T-helper 2 cell treated with Interferon-gamma antibody and Interleukin-4, amounts not matched to agents 100 ng/mL and 5 ng/mL, for 36 hours (primary cell): Measurements from ENCODE around the gene SPEM3. TPM values are rescaled to one million over a fixed set of nuclear protein-coding genes. Genes with fewer than 3 reads are reported as not detected.

Experiments used
- intact Hi-C: fragments of 100-400 bp; cut with micrococcal nuclease; formaldehyde crosslinking; loops from one replicate; pipeline ENCODE4 v1.15.1; 2023
- total RNA-seq: library from RNA; stranded (reverse); gene quantifications from 2 replicates; pipeline ENCODE4 v1.2.3, GENCODE V29; 2022

Gene SPEM3
- total RNA-seq = not detected in 2 replicates

- intact Hi-C loops = no loop called here
Observed at GRCh38 chr17:7428557-7428956, at the start of gene SPEM3. Gene SPEM3 (plus strand): TSS chr17:7428857. CDS start chr17:7428903, 46 bp downstream.

DNA sequence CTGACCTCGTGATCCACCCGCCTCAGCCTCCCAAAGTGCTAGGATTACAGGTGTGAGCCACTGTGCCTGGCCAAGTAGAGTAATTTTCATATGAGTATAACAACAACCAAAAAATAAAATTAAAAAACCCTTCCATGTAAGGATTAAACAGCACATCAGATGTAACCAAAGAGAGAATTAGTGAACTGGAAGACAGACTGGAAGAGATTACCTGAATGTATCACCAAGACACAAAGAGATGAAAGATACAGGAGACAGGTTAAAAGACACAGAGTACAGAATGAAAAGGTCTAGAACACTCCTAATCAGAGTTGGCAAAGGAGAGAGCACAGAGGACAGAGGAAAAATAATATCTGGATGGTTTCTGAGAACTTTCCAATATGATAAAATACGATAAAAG, 49.5 kb upstream of the SPEM3 start:
- intact Hi-C loops = no loop called here

DNA sequence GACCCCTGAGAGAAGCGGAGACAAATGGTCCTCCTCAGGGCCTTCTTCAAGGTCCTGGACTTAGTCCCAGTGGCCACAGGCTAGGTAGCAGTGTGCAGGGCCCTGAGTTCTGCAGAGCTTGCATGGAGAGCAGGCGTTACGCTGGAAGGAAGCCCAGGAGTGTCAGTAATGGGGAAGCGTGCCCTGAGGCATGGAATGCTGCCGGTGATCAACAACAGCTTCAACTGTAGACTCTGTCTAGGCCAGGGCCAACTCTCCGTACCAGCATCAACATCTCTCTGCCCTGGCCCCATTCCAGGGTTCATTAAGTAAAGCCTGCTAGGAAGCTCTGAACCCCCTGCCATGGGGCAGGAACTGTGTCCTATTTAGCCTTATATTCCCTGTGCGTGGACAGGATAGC, 48.3 kb upstream of the SPEM3 start:
- intact Hi-C loops = no loop called here

DNA sequence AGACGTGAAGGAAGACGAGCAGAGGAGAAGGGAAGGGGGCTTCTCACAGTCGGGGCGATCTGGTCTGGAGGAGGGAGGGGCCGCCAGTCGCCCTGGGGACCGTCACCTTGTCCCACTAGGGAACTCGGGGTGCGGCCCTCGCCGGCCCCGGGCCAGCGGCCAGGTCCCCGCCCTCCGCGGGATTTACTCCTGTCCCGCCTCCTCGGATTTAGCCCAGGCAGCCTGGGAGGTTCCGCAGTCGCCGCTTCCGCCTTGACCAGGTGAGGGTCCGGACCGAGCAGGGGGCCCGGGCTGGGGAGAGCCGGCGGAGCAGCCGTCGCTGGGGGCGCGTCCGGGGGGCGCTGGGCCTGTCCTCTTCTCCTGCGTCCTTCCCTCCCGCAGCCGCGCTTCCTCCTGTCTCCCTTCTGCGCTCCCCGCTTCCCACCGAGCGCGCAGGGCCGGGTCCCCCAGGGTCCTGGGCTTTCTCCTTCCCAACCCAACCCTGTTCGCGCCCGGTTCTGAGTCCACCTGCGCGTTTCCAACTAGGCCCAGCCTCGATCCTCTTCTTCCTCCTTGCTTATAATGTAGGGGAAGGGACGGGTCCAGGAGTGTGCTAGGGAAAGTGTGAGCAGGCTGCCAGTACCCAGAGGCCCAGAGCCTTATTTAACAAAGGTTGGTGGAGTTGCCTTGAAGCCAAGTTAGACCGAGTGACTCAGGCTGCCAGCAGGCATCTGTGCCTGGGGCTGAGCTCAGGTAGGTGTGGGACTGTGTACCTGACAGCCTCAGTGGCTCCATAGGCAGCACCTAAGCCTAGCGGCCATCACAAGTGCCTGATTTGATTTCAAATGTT, 47.6 kb upstream of the SPEM3 start, which contains the start of gene TNK1:
TNK1 (plus strand) TSS at position 235 of the 829 bp plus-strand sequence. CDS start 1,838 bp downstream, outside the sequence.
- intact Hi-C loops = no loop called here

- intact Hi-C loops = no loop called here
Observed at GRCh38 chr17:7382901-7383300, 45.8 kb upstream of the SPEM3 start.

GRCh38 chr17:7383371-7383741, 45.3 kb upstream of the SPEM3 start:
- intact Hi-C loops = no loop called here

DNA sequence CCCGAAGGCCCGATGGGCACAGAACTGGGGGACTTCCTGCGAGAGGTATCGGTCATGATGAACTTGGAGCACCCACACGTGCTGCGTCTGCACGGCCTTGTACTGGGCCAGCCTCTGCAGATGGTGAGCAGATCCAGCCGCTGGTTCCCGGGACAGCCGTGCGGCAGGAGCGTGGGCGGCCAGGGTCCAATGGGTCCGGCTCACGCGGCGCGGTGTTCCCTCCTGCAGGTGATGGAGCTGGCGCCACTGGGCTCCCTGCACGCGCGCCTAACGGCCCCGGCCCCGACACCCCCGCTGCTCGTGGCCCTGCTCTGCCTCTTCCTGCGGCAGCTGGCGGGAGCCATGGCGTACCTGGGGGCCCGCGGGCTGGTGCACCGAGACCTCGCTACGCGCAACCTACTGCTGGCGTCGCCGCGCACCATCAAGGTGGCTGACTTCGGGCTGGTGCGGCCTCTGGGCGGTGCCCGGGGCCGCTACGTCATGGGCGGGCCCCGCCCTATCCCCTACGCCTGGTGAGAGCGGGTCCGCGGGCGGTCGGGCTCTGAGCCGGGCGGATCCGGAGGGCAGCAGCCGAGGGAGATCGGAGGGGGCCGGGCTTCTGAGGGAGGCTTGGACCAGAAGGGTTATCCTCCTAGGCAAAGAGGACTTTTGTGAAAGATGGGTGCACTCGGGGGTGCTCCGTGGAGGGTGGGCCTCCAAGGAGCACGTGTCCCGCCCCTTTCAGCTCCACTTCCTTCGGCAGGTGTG, 44.7 kb upstream of the SPEM3 start:
- intact Hi-C loops = no loop called here

DNA sequence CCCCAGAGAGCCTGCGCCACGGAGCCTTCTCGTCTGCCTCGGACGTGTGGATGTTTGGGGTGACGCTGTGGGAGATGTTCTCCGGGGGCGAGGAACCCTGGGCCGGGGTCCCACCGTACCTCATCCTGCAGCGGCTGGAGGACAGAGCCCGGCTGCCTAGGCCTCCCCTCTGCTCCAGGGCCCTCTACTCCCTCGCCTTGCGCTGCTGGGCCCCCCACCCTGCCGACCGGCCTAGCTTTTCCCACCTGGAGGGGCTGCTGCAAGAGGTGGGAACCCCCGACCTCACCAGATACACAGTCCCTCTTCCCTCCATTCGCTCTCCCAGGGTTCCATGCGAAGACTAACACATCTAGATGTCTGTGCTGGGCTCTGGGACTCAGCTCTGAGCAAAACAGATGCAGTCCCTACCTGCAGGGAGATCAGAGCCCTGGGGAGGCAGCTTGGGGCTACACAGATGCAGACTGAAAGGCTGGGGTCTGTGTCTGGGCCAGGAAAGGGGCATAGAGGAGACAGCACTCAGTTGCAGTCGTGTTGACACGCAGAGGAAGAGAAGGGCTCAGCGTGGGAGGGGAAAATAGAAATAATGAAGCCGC, 44.1 kb upstream of the SPEM3 start:
- intact Hi-C loops = no loop called here

DNA sequence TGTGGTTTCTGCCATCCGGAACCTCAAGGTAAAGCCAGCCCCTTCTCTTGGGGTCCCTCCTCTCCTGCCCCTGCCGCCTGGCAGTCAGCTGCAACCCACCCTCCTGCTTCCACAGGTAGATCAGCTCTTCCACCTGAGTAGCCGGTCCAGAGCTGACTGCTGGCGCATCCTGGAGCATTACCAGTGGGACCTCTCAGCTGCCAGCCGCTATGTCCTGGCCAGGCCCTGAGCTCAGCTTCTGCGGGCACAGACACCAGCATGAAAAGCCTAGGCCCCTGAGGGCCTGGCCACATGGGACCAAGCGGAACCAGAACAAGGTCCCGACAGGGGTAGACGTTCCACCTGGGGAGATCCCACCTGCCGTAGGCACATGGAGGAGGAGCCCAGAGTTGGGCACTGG, 39.8 kb upstream of the SPEM3 start:
- intact Hi-C loops = no loop called here

DNA sequence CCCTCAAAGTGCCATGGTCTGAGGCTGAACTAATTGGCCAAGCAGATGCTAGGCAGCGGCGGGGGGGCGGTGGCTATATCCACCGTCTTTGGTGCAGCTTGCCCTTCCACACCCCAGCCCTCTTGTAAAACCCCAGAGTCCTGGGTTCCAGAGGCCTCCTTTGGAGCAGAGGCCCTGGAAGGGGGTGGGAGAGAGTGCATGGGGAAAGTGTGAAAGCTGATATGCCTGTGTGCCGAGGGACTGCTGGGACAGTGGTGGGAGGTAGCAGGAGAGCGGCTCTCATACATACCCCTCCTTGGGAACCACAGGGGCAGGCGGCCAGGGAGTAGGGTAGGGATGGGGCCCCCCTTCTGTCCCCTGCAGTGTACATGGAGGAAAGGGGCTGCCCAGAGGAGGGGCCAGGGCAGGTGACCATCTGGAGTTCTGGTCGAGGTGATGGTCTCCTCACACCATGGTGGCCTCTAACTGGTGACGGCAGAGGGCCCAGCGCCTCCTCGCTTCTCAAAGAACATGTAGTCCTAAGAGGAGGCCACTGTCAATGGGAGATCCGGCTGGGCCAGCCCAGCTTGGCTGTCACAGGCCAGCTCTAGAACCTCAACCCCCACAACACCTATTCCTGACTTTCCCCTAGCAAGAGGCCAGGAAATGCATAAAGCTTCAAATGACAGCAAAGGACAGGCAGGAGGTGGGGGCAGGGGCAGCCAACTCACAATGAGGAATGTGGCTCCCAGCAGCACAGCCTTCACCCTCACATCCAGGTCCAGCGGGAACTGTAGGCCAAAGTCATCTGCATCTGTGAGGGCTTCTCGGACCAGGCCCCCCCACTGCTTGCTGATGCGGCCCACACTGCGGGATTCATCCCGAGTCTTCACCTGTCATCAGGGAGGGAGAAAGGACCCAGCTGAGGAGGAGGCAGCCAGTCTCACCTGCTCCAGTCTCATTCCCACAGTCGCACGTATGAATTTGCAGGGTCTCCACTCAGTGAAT, 38.4 kb upstream of the SPEM3 start:
- intact Hi-C loops = no loop called here

DNA sequence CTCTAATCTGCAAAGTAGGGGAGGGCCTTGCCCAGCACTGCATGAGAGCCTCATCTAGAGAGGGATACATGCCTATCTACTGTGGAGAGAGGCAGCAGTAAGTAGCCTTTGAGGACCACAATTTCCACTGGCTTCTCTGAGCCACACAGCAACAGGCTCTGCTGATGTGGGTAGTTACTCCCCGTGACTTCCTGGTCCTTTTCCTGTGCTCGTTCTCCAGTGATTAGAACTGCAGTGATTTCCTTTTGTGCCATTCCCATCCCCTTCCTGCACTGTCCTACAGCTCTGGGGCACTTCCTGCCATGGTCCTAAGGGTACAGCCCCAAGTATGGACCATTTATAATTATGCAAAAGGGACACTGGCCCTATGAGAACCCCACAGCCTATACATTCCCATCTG, 37.4 kb upstream of the SPEM3 start:
- intact Hi-C loops = no loop called here

- intact Hi-C loops = no loop called here
Observed at GRCh38 chr17:7392696-7393612, 35.7 kb upstream of the SPEM3 start.

- intact Hi-C loops = loop anchor here (1.0 kb wide), 2 partner anchors 10 to 79 kb away; partner anchors contain the start of genes GPS2 and TMEM256
Observed at GRCh38 chr17:7393613-7394451, 34.8 kb upstream of the SPEM3 start.

DNA sequence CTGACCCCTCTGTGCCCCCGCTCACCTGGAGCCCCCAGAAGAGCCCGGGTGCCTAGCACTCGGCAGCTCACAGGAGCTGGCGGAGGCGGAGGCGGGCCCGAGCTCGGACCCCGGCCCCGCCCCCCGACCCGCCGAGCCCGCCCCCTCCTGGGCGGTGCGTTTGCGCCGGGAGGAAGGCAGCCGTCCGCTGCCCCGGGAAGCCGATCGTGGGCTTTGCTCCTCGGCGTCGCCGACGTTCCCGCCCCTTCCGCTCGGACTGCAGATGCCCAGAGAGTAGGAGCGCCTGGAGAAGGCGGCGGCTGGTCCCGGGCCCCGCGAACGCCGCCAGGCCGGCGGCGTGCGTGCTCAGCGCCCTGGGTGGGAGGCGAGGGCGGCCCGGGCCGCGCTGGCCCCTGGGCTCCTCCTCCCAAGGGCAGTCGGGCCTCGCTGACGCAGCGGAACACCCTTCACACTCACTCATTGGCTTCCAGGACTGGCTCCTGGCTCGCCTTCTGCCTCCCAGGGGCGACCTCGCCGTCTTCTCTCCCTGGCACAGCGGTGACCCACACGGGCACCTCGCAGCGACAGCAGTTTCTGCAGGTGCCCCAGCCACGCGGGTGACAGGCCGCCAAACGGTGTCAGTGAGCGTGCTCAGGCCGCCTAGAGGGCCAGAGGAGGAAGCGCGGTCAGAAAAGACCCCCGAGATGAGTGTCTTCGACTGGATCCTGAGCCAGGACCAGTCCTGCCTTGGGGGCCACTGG, 34.0 kb upstream of the SPEM3 start, which contains the start of gene PLSCR3:
PLSCR3 (minus strand) TSS at position 74 of the 740 bp plus-strand sequence. CDS start 415 bp downstream, outside the sequence.
- intact Hi-C loops = loop anchor here (1.0 kb wide), 2 partner anchors 10 to 79 kb away; partner anchors contain the start of genes GPS2 and TMEM256

DNA sequence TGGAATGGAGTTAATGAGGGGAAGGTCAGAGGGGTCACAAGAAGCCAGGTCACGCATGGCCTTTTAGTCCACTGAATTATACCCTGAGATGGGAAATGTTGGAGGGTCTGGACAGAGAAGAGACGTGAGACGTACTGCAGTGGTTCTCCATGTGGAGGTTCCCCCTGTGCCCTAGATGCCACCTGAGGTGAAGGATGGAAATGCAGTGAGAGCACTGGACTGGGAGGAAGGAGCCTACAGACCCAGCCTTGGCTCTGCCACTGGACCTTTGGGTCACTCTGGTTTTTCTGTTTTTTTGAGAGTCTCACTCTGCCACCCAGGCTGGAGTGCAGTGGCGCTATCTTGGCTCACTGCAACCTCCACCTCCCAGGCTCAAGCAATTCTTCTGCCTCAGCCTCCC, 32.5 kb upstream of the SPEM3 start:
- intact Hi-C loops = no loop called here

GRCh38 chr17:7398612-7399011, 30.0 kb upstream of the SPEM3 start:
- intact Hi-C loops = no loop called here

- intact Hi-C loops = loop anchor here (5.0 kb wide), 3 partner anchors 51 to 284 kb away; partner anchors contain the start of genes CTDNEP1, ELP5, KCTD11 and TP53
Observed at GRCh38 chr17:7403043-7403726, 25.5 kb upstream of the SPEM3 start.
